Brain microvascular endothelial cell (primary cell): Measurements from ENCODE around the gene NCKAP5L.
A peak's percentile ranks its signal among the peaks of the same experiment; 100 is the strongest.

Experiments used
- DNase-seq: peaks from one replicate; pipeline ENCODE4 v3.0.0-alpha.2; 2020
- H3K27ac ChIP-seq: fragments of 250-450 bp; sonication (Bioruptor Pico); 2 replicates; pipeline ENCODE4 v1.5.1; 2020; ENCODE audit warnings: mild to moderate bottlenecking, moderate library complexity
- H3K27me3 ChIP-seq: fragments of 250-450 bp; sonication (Bioruptor Pico); replicated peaks from 2 replicates; pipeline ENCODE4 v1.5.1; 2020; ENCODE audit warnings: mild to moderate bottlenecking
- H3K36me3 ChIP-seq: fragments of 250-450 bp; sonication (Bioruptor Pico); replicated peaks from 2 replicates; pipeline ENCODE4 v1.5.1; 2020; ENCODE audit warnings: mild to moderate bottlenecking
- H3K4me3 ChIP-seq: 2 replicates; pipeline ENCODE4 v1.5.1; 2011; ENCODE audit warnings: low read depth, mild to moderate bottlenecking, control low read depth, low read length, moderate library complexity
- in situ Hi-C: cut with HindIII; loops from 2 replicates; pipeline ENCODE4 v1.10.0; 2017; ENCODE audit warnings: low sequenced_read_pairs, low pct_ligation_motif_present
- TF ChIP-seq, protein P1 (sequence below): IDR thresholded peaks from 2 replicates; pipeline ENCODE4 v1.5.1; 2011; ENCODE audit warnings: low read depth, mild to moderate bottlenecking, moderate library complexity, low read length, control low read depth, inconsistent platforms; ENCODE audit errors: missing control alignments

The NCKAP5L gene

DNA sequence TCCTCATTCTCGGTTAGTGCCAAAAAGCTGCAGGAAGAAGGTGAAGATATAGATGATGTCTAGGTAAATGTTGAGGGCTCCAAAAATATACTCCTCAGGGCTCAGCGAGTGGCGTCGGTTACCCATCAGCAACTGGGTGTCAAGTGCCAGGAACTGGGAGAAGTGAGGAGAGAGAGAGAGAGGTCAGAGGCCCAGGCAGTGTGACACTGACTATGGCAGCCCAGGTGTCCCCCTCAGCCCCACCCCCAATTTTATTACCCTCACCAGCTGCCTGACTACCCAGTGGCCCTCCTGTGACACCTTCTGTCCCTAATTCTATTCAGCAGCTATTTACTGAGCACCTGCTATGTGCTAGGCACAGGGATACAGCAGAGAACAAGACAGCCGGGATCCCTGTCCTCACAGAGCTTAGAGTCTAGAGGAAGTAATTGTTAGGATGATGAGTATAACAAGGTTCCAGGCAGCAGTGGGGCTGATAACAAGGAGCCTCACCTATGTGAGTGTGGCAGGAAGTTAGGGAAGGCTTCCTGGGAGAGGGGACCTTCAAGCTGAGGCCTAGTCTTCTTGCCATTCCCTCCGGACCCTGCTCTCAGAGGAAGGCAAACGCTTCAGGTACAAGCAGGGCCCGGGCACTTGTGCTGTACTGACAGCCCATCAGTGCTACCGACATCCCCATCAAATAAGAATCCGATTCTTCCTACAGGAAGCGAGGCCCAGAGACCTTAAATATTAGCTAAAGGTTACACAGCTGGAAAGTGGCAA is 42.5 kb upstream of the NCKAP5L start:
- DNase-seq = no peak
- TF ChIP-seq, protein P1, sequence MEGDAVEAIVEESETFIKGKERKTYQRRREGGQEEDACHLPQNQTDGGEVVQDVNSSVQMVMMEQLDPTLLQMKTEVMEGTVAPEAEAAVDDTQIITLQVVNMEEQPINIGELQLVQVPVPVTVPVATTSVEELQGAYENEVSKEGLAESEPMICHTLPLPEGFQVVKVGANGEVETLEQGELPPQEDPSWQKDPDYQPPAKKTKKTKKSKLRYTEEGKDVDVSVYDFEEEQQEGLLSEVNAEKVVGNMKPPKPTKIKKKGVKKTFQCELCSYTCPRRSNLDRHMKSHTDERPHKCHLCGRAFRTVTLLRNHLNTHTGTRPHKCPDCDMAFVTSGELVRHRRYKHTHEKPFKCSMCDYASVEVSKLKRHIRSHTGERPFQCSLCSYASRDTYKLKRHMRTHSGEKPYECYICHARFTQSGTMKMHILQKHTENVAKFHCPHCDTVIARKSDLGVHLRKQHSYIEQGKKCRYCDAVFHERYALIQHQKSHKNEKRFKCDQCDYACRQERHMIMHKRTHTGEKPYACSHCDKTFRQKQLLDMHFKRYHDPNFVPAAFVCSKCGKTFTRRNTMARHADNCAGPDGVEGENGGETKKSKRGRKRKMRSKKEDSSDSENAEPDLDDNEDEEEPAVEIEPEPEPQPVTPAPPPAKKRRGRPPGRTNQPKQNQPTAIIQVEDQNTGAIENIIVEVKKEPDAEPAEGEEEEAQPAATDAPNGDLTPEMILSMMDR = no peak
- Histone ChIP-seq H3K36me3 (no peaks in the 10 kb centered on the region), H3K4me3 (no peak overlapping the region), H3K27ac (no peak overlapping the region), H3K27me3 (peaks cover 2% of the 10 kb centered on the region)
- in situ Hi-C loops = no loop called here

DNA sequence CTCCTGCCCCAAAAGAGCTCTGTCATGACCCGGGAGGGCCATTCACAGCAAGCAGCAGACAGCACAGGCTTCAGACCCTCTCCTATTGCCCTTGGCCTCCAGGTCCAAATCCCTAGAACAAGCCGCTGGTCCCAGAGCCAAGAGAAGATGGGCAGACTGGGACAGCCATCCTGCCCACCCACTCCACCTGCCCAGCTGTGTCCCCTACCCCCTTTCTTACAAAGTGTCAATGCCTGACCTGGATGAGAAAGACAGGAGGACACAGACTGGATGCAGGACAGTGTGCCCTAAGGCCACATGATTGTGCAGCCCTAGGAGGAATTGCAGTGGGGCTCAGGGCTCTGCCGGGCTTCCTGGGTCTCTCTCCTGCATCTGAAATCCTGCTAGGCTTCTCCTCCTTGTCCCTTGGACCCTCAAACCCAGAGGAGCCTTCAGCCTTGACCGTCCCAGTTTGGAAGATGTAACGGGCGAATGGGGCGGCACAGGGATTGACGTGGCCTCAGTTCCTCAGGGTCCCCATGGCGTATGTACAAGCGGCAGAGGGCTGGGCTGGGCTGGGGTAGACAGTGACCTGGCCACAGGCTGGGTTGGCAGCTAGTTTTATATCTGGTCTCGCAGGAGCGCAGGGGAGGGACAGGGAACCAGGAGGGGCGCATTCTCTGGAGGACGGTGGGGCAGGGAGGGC is 41.7 kb upstream of the NCKAP5L start:
- Histone ChIP-seq H3K36me3 (no peaks in the 10 kb centered on the region), H3K27ac (no peak overlapping the region), H3K4me3 (no peak overlapping the region), H3K27me3 (peaks cover 3% of the 10 kb centered on the region)
- in situ Hi-C loops = no loop called here
- DNase-seq = no peak
- TF ChIP-seq, protein P1 = no peak

DNA sequence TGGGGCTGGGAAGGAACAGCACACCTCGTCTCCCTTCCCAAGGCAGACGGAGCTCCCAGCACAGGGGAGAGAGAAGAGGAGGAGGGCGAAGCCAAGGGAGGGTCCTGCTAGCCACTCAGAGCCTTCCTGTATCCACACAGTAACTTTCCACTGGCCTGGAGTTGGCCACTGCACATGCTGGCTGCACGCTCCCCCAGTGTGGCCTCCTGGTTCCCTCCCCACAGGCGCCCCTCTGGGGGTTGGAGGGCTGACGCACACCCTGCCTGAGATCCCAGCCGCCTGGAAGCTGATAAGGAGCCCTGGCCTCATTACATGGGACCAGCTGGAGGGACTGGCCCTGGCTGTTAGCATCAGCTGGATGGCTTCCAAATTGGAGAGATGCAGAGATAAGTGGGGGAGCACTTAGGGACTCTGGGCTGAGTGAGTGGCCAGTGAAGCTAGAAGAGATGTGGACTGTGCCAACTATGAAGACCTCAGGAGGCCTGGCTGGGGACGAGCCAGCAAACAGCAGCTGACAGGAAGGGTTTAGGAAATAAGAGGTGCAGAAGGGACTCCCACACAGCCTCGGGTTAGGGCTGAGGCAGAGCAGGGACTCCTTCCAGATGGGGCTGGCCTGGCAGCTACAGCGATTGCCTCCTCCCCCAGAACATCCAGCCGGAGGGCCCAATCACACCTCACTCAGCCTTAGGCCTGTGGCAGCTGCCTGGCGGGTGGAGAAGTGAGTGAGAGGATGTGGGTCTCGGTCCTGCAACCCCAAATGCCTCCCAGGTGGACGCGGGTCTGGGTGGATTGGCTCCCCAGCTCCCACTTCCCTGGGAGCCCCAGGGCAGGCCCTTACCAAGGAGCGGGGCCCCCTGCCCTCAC is 41.0 kb upstream of the NCKAP5L start:
- Histone ChIP-seq H3K27ac (peak overlapping the region; percentile 12), H3K4me3 (no peak overlapping the region), H3K27me3 (peaks cover 6% of the 10 kb centered on the region), H3K36me3 (no peaks in the 10 kb centered on the region)
- TF ChIP-seq, protein P1 = no peak
- in situ Hi-C loops = no loop called here
- peak; percentile 90 for DNase-seq

DNA sequence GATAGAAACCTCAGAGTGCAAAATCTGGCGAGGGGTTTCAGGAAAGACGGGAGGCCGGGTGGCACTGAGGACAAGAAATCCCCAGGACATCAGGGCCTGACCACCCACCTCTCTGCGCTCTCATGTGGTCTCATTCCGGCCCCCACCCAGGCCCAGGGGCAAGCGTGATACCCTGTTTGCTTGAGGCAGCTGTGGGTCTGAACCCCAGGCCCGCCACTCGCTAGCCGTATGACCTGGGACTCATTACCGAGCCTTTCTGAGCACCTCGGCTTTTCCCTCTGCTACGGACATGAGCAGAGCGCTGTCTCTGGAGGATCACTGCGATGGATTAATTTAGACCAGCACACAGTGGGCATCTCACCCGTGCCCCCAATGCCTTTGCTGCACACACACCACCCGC is 40.2 kb upstream of the NCKAP5L start:
- DNase-seq = no peak
- Histone ChIP-seq H3K36me3 (no peaks in the 10 kb centered on the region), H3K4me3 (no peak overlapping the region), H3K27me3 (peaks cover 6% of the 10 kb centered on the region), H3K27ac (no peak overlapping the region)
- in situ Hi-C loops = no loop called here
- TF ChIP-seq, protein P1 = no peak

DNA sequence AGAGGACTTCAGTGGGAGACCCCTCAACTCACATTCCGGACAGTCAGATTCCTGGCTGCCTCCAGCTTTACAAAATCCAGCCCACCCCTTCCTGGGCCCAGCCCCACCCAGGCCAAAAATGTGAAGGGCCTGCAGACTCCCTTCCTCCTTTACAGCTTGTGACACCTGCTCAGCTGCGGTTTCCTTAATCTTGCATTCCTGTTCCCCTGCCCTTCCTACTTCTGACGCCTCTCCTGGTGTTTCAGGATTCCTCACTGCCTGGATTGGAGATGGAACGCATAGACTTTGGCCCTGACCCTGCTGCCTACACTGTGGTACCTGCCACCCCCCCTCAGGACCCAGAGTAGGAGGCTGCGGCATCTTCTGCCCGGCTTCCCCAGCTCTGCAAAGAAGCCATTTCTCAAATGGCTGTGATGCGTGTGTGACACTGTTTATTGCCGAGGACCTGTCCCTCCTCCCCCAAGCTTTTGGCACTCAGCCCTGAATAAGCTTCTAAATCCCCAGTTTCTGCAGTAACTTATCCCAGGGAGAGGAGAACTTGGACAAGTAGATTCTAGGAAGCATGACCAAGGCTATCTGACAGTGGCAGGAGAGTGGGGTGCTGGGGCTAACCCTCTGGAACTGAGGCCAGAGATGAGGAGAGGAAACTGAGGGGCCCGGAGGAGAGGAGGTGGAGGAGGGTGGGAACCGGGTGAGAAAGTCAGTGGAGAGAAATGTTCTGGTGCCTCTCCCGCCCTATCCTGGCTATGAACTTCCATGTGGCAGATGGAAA is 39.5 kb upstream of the NCKAP5L start:
- Histone ChIP-seq H3K36me3 (no peaks in the 10 kb centered on the region), H3K27ac (no peak overlapping the region), H3K4me3 (no peak overlapping the region), H3K27me3 (peaks cover 6% of the 10 kb centered on the region)
- DNase-seq = no peak
- in situ Hi-C loops = no loop called here
- TF ChIP-seq, protein P1 = no peak
